Measurements from ENCODE around the gene PTGFR.

PTGFR gene

DNA sequence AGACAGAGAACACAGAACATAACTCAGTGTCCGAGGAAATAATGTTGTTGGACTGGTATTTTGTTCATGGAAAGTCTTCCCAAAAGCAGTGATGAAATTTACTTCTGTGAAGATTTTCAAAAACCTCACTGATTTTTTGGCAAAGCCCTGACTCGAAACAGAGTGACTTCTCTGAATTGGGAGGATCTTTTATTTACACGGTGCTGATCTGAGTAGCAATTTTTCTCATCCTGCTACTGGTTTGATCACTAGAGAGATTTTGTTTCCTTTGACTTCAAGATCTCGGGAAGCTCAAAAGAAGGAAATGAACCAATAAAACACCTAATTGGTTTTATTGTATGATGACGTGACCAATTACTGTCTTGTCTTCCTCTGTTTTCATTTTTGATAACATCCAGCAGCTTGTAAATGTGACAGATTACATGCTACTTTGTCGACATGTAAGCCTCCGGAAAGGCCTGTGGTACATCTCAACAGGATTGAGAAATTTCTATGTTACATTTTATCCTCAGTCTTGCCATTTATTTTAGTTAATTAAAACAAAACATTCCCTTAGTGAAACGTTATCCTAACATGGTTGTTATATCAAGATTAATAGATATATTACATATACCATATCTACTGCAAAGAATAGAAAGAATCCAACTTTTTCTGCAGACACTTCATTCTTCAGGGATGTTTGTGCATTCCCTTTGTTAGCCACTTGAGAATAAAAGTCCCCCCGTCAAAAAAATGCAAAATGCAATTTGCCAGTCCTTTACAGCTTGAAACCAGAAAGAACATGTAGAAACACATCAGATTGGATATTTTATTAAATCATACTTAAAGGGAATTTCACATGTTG, 86.7 kb downstream of the PTGFR start:
- no peak for DNase-seq (ENCODE audit: low read depth, low spot score)
- Histone ChIP-seq H3K4me3 (ENCODE audit: insufficient read length, low read depth) (no peak overlapping the region), H3K9ac (ENCODE audit: insufficient read length, low read depth) (no peak overlapping the region), H3K27me3 (ENCODE audit: insufficient read depth, insufficient read length) (no peaks in the 10 kb centered on the region), H3K4me1 (ENCODE audit: insufficient read depth, insufficient read length) (no peaks in the 10 kb centered on the region), H3K36me3 (ENCODE audit: insufficient read depth, insufficient read length, low read length) (no peaks in the 10 kb centered on the region), H3K9me3 (ENCODE audit: insufficient read depth, low read length) (no peaks in the 10 kb centered on the region)
- no peak for TF ChIP-seq SUZ12 (IDR thresholded peaks at IDR 0.05; ENCODE audit: extremely low read depth, insufficient read depth, insufficient read length)
- TF ChIP-seq ZNF274 (IDR thresholded peaks at IDR 0.05; ENCODE audit: low read depth, low read length): no peak
- TF ChIP-seq YY1 (IDR thresholded peaks at IDR 0.05; ENCODE audit: insufficient read depth, insufficient read length): no peak

- no peaks in the 10 kb centered on the region for H3K9me3 ChIP-seq (ENCODE audit: insufficient read depth, low read length)
- no peaks in the 10 kb centered on the region for H3K27me3 ChIP-seq (ENCODE audit: insufficient read depth, insufficient read length)
- DNase-seq (ENCODE audit: low read depth, low spot score): no peak
- no peak overlapping the region for H3K4me3 ChIP-seq (ENCODE audit: insufficient read length, low read depth)
- H3K9ac ChIP-seq (ENCODE audit: insufficient read length, low read depth): no peak overlapping the region
- TF ChIP-seq ZNF274 (IDR thresholded peaks at IDR 0.05; ENCODE audit: low read depth, low read length): no peak
- no peak for TF ChIP-seq YY1 (IDR thresholded peaks at IDR 0.05; ENCODE audit: insufficient read depth, insufficient read length)
- no peak for TF ChIP-seq SUZ12 (IDR thresholded peaks at IDR 0.05; ENCODE audit: extremely low read depth, insufficient read depth, insufficient read length)
- no peaks in the 10 kb centered on the region for H3K4me1 ChIP-seq (ENCODE audit: insufficient read depth, insufficient read length)
- no peaks in the 10 kb centered on the region for H3K36me3 ChIP-seq (ENCODE audit: insufficient read depth, insufficient read length, low read length)
These were observed 95.8 kb downstream of the PTGFR start for GRCh38 chr1:78586572-78586971.

DNA sequence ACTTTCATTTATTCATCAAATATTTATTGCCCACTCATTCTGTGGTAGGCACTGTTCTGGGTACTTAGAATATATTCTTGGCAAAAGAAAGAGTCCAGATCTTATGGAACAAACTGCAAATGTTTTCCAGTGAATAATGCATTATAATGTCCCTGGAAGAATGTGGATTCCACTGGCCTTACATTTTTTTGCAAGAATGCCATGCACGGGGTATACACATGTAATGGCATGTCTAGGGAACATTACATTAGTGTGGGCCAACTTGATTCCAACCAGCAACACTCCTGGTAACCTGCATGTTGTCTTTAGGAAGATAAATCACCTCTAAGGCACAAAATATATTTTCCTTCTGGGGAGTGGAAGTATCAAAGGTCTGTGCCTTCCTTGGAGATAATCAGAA, 96.4 kb downstream of the PTGFR start:
- DNase-seq (ENCODE audit: low read depth, low spot score): no peak
- Histone ChIP-seq H3K9me3 (ENCODE audit: insufficient read depth, low read length) (no peaks in the 10 kb centered on the region), H3K36me3 (ENCODE audit: insufficient read depth, insufficient read length, low read length) (no peaks in the 10 kb centered on the region), H3K27me3 (ENCODE audit: insufficient read depth, insufficient read length) (no peaks in the 10 kb centered on the region), H3K9ac (ENCODE audit: insufficient read length, low read depth) (no peak overlapping the region), H3K4me1 (ENCODE audit: insufficient read depth, insufficient read length) (no peaks in the 10 kb centered on the region), H3K4me3 (ENCODE audit: insufficient read length, low read depth) (no peak overlapping the region)
- TF ChIP-seq YY1 (IDR thresholded peaks at IDR 0.05; ENCODE audit: insufficient read depth, insufficient read length) (no peak), ZNF274 (IDR thresholded peaks at IDR 0.05; ENCODE audit: low read depth, low read length) (no peak), SUZ12 (IDR thresholded peaks at IDR 0.05; ENCODE audit: extremely low read depth, insufficient read depth, insufficient read length) (no peak)
